ENCODE data around the gene PAPPA.

The PAPPA gene

DNA sequence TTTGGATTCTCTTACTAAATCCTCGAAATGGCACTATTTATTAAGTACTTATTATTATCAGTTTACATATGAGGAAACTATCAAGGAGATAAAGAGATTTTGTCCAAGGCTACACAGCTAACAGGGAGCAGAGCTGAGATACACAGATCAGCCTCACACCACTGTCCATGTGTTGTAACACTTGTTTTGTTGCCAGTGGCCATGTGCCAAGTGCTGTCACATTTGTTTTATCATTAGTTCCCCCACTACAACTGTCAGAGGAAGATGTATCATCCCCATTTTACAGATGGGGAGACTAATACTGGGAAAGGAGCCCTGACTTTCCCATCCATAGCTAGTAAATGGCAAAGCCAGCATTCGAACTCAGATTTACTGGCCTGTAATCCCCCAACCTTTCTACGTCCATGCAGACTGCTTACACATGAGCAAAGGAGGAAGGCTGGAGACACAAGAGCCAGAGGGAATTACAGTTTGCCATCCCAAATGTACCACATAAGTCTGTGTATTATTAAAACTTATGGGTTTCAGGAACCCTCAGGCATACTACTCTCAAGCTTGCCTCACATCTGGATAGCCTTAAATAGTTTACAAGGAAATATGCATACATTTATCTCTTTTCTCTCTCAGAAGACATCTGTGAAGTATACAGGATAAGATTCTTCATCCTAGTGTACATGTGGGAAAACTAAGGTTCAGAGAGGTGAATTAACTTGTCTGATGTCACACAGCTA is 25.1 kb downstream of the PAPPA start:
- DNase-seq, result no peak
- intact Hi-C loops (cut with DNase I), result no loop called here

DNA sequence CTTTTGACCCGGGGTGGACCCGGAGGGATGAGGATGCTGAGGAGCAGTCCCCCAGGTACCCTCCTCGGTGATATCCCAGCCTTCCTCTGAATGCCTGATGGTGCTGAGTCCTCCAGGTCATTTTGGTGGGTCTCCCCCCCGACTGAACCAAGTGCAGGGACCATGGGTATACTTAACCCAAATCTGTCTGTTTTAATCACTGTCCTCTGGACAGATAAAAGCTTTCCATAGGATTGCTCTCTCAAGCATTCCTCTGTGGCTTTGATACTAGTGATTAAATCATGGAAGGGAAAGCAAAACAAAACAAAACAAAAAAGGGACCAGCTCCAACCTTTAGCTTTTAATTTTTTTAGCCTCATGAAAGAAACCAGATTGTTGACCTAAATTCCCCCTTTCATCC is 26.0 kb downstream of the PAPPA start:
- no peak for DNase-seq
- intact Hi-C loops (cut with DNase I), result no loop called here

DNA sequence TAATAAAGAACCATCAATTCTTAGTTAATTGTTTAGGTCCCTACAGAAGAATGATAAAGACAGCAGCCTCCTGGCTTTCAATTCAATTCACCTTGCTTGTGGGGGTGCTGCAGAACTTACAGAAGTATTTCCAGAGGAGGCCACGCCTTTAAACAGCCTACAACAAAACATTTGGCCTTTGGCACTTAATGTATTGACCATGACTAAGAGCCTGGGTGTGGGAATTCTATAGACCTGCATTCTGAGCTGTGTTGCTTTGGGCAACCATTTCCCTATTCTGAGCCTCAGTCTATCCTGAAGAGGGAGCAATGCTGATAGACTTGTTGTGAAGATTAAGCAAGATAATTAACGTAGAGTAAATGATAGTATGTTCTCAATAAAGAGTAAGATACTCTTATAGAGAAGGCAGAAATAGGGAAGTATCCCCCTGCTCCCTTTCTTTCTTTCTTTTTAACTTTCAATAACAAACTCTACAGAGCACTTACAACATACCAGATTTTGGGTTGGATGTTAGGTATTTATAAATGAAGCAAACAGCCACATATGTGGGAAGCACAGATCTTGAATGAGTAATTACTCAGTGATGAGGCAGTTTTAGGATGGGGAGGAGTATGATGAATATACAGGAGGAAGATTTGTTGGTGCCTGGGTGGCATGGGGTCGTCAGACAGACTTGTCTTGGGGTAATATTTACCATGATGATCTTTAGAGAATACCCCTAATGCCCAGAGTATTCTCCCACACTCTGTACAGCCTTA is 28.4 kb downstream of the PAPPA start:
- no peak for DNase-seq
- intact Hi-C loops (cut with DNase I), result no loop called here

- DNase-seq, result no peak
- intact Hi-C loops (cut with DNase I), result no loop called here
Observed at GRCh38 chr9:116182876-116183275, 29.3 kb downstream of the PAPPA start.

DNA sequence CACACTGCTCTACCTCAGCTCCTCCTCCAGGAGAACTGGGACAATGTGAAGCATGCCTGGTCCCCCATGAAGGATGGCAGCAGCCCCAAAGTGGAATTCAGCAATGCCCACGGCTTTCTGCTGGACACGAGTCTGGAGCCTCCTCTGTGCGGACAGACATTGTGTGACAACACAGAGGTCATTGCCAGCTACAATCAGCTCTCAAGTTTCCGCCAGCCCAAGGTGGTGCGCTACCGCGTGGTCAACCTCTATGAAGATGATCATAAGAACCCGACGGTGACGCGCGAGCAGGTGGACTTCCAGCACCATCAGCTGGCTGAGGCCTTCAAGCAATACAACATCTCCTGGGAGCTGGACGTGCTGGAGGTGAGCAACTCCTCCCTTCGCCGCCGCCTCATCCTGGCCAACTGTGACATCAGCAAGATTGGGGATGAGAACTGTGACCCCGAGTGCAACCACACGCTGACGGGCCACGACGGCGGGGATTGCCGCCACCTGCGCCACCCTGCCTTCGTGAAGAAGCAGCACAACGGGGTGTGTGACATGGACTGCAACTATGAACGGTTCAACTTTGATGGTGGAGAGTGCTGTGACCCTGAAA is 34.1 kb downstream of the PAPPA start:
- intact Hi-C loops (cut with DNase I), result no loop called here
- peak in 2 of 10 donors; percentile 27 to 69 for DNase-seq

DNA sequence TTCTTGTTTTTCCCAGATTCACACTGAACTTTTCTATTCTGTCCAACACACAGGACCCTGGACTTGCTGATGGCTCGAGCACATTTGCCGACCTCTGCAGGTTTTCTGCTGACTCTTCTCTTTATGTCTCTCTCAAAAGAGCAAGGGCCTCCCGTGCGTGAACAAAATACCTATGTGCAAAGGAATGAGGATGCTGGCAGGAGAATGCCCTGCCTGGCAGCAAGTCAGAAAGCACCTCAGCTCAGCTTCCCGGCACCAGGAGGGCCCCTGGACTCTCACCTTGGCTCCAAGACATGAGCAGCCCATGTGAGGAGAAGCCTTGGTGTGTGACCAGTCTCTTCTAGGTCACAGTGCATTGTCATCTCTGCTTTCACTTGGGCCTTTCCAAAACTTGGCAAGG is 36.1 kb downstream of the PAPPA start:
- DNase-seq, result no peak
- intact Hi-C loops (cut with DNase I), result no loop called here

GRCh38 chr9:116190637-116191396 is 37.2 kb downstream of the PAPPA start:
- intact Hi-C loops (cut with DNase I), result no loop called here
- DNase-seq, result no peak

GRCh38 chr9:116191576-116192415 is 38.2 kb downstream of the PAPPA start:
- intact Hi-C loops (cut with DNase I), result no loop called here
- no peak for DNase-seq

DNA sequence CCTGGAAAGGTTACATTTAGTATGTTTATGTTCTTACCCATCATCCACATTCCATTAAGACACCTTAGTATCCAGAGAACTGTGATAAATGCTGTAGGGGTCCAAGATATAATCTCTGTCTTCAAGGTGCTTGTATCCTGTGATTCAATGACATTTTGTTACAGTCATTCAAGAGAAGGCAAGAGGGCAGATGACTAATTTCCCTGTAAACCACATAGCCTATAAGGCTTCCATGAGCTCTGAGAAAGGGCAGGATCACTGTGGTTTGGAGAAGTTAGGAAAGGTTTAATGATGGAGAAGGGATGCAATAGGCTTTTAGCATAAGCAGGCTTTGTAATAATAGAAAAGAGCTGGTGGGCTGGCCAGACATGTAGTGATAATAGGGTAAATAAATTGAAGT is 40.0 kb downstream of the PAPPA start:
- intact Hi-C loops (cut with DNase I), result no loop called here
- no peak for DNase-seq

DNA sequence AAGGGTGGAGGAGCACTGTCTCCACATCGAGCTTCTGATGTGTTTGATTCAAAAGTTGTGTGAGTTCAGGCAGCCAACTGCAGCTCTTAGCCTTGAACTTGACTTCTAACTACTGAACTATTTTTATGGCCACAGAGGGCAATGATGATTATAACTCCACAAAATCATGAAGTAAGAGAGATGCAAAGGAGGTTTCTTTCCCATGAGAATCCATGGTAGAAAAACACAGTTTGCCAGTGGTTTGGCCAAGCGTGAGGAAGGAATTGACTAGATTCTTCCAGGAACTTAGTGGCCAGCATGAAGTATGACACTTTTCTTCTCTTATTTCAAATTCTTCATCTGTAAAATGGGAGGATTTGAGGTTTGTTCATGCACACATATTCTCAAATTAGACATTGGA is 43.2 kb downstream of the PAPPA start:
- no peak for DNase-seq
- intact Hi-C loops (cut with DNase I), result no loop called here

DNA sequence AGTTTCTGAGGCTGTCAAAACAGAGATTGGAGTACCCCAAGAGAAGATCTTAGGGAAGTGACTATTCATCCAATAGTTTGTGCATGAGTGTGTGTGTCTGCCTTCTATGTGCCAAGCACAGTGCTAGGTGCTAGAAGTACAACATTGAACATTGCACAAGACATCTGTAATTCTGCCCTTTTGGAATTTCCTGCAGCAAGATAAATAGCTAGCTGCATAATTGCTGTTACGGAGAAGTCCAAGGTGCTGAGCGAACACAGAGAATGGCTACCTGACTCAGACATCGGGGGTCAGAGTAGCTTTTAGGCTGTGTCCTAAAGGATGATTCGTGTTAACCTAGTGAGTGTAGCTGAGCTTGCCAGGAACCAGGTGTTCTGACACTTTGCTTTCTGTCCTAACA is 44.8 kb downstream of the PAPPA start:
- intact Hi-C loops (cut with DNase I), result no loop called here
- no peak for DNase-seq

DNA sequence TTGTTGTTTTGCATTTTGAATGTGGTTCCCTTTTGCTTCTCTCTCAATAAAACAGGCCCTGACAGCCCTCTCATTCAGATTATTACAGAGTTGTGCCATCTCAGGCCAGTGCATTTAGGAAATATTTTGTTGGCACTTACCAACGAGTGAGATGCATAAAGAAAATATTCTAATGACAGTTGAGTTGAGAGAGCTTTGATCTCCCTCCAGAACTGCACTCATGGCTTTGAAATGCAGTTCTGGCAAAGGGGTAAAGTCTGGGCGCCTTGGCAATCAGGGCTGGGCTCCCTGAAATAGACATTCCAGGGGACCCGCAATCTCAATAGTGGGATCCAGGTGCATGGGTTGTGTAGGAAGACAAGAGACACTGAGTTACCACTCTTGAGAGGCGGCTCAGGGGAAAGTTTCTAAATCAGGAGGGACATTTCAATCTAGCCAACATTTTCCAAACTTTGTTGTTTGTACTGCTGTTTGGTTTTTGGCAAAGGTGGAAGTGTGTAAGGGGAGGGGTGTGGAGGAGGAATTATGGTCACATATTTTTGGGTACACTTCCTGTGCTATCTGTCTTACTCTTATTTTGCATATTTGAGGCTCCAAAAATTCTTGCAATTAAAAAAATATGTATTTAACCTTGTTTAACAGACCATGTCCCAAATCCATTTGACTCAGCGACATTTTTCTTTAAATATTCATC is 48.8 kb downstream of the PAPPA start:
- intact Hi-C loops (cut with DNase I), result no loop called here
- DNase-seq, result no peak

GRCh38 chr9:116204252-116204882 is 50.8 kb downstream of the PAPPA start:
- DNase-seq, result no peak
- intact Hi-C loops (cut with DNase I), result no loop called here

GRCh38 chr9:116207371-116208111 is 54.0 kb downstream of the PAPPA start:
- DNase-seq, result no peak
- intact Hi-C loops (cut with DNase I), result no loop called here

GRCh38 chr9:116208417-116209232 is 55.0 kb downstream of the PAPPA start:
- no peak for DNase-seq
- intact Hi-C loops (cut with DNase I), result no loop called here

DNA sequence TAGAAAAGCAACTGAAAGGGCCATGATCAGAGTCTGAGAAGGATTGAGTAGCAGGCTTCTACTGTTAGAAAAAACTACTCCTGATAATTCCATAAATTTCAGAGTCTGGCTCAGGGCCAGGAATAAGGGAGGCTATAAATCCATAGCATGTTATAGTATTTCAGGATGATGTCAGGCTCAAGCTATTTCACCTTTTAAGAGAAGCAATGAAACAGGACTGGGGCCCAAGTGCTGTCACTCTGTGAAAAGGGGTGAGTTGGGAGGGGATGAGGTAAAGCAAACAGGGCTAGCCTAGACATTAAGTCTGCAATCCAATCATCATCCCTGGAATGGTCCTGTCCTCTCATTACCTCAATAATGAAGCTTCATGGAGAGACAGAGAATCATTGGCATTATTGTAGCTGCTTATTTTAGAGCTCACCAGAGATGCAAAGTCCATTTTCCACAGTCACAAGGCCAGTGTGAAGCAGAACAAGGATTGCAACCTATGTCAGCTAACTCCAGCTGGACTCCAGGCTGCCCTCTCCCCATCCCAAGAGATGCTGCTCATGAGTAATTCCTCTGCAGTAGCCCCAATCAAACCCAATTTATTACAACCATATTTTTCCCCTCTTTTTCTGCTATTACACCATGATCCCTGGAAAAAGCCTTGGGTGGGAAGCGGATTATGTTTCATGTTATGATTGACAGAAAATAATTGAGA is 56.0 kb downstream of the PAPPA start:
- intact Hi-C loops (cut with DNase I), result no loop called here
- DNase-seq, result no peak

Data from posterior cingulate gyrus (tissue), 11 donors.